Gastrocnemius medialis (tissue), 4 donors: ENCODE results near the gene CCHCR1.

ENCODE experiments used
- CTCF ChIP-seq, 5 experiments: fragments of 450-650 bp in 3 of 5; fragments of 200-600 bp in 2 of 5; sonication (generic) in 2 of 5; IDR thresholded peaks in 4 of 5; conservative IDR thresholded peaks in 1 of 5; 1 replicate in 4 of 5; 2 replicates in 1 of 5; pipeline ENCODE4 v1.5.1; 2016 to 2019; ENCODE audit warnings: antibody characterized with exemption in 5 of 5, mild to moderate bottlenecking in 3 of 5, moderate library complexity in 3 of 5
- POLR2A ChIP-seq, 2 donors: fragments of 450-650 bp; IDR thresholded peaks; one replicate each; pipeline ENCODE4 v1.6.1; 2017; ENCODE audit warnings: antibody characterized with exemption in 2 of 2, mild to moderate bottlenecking in 2 of 2, moderate library complexity in 2 of 2

GRCh38 chr6:31121131-31121790 lies 36.3 kb downstream of the CCHCR1 start:
- no peak for TF ChIP-seq CTCF (IDR thresholded peaks at IDR 0.05 in 4 of 5, conservative IDR thresholded peaks at IDR 0.05 in 1 of 5)
- no peak for TF ChIP-seq POLR2A (IDR thresholded peaks at IDR 0.05)
